HG03159 (cell line): ENCODE results near the gene SLC35G2.
"Not testable (repeated sequence)": the region's sequence is repeated elsewhere in the genome, so short reads cannot be mapped to it uniquely, and the experiment has no call there.

Source experiments
- ATAC-seq: cut with Tn5 transposase; IDR thresholded peaks from one replicate; pipeline ENCODE4 v1.9.1; 2021; ENCODE audit warnings: mild to moderate bottlenecking, moderate library complexity; ENCODE audit not compliant: unreplicated experiment

SLC35G2 gene

DNA sequence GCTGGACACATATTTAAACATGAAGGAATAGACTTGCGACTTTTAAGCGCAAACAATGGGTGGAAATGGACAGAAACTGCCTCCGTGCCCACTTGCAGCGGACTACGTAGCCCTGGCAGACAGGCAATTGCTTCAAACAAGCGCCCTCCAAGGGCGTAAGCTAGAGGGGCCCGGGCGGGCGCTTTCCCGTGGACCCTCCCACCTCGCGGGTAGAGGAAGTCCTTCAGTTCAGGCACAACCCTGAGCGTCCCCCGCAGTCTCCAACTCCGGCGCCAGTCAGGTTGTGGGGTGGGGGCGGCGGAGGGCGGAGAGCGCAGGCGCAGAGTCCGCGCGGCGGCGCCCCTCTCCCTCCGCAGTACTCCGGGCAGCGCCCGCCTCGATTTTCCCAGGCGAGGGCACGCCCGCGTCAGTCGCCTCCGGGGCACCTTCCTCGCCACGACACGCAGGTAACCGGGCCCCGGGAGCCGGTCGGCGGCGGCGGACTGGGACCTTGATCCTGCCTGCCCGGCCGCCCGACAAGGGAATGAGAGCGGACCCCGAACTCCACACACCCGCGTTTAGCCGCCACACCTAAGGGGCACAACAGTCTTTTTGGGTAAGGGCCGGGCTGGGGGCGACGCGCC is at the start of gene SLC35G2:
SLC35G2 (plus strand) TSS at position 358 of the 623 bp plus-strand sequence. CDS start 35,335 bp downstream, outside the sequence.
- peak; percentile 46 for ATAC-seq

DNA sequence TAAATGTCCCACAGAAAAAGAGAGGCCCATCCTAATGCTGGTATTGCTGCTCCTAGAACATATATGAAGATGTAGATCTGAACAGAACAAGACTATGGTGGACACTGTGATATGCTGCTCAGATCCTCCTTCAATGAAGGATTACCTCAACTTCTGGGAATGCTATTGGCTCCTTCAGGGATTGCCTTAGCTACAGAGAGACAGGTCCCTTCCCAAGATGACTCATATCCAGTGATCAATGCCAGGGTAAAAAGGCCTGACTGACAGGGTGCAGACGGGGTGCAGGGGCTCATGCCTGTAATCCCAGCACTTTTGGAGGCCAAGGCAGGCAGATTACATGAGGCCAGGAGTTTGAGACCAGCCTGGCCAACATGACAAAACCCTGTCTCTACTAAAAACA is 46.2 kb upstream of the SLC35G2 start:
- ATAC-seq = no peak

DNA sequence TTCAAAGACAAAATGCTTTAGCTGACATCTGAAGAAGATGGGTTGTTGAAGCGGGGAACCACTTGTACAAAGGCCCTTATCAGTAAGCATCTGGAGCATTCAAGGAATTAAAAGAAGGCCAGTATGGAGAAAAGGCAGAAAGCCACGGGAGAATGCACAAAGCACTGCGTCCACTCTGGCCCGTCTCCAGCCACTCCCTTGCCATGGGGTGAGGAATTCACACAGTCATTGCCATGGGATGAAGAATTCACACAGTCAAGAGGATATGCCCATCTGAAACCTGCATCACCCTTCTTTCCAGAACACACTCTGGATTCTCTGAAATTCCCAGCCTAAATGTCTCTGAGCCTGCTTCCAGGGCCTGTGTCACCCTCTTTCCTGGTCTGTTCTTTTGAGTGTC is 40.1 kb upstream of the SLC35G2 start:
- ATAC-seq = no peak

DNA sequence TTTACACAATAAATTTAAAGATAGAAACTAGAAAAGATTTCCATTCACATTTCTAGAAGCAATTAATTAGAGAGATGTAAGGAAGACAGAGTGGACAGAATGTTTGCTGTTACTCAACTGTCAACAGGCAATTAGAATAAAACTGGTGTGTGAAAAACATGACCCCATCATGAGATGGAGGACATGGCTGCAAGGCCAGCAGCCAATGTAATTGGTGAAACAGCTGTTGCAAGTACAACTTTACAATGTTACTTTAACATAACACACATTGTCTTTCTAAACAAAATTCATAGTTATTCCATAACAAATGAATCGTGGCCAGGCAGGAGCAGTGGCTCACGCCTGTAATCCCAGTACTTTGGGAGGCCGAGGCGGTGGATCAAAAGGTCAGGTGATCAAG is 38.2 kb upstream of the SLC35G2 start:
- no peak for ATAC-seq

DNA sequence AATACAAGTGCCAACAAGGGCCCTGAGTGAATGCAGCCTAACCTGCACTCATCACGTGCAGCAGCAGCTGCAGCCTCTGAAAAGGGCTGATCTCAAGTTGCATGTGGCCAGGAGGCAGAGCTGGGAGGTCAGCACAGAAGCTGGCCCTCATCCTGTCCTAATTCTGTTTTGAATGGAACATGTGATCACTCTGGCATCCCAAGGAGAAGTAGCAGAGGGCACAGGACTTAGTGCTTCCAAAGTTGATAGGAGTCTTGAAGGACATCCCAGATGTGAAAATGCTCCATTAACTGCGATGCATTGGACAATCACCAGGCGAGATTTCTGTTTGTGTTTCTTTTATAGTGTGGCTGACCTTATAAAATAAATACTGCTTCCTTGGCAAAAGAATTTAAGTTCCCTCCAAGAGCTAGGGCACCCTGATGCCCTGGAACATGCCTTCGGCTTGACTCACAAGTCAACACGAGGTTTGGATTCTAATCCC is 35.2 kb upstream of the SLC35G2 start:
- ATAC-seq = no peak

DNA sequence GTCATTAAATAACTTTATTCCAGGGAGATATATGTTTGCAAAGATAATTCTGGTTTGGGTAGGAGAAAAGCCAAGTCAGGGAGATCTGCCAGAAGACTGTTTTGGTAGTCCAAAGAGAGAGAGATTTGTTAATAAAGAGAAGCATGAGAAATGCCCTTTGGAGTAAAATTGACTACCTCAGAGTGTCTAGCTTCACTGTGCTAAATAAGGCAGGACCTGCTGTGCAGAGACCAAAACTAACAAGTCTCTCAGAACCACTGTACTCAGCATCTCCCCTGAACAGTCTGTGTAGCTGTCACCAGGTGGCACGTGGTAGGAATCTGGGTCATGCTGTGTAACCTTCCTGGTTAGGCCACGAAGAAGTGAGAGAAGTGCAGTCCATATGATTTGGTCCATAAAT is 31.6 kb upstream of the SLC35G2 start:
- ATAC-seq = peak; percentile 73

DNA sequence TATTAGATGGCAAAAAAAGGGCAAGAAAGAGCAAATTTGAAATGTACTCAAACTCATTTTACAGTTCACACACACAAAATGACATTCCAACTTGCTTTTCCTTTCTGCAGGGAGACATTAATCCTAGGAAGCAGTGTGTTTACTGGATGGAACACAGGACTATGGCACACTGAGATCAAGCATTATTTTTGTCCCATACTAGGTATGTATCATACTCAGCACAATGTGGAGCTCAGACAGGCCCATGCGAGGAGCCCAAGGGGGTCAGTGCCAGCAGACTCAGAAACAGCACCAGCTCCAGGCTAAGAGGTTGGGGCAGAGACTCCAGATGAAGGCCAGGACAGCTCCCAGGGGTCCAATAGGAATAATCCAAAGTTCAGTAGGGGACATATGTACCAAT is 30.8 kb upstream of the SLC35G2 start:
- ATAC-seq = no peak

DNA sequence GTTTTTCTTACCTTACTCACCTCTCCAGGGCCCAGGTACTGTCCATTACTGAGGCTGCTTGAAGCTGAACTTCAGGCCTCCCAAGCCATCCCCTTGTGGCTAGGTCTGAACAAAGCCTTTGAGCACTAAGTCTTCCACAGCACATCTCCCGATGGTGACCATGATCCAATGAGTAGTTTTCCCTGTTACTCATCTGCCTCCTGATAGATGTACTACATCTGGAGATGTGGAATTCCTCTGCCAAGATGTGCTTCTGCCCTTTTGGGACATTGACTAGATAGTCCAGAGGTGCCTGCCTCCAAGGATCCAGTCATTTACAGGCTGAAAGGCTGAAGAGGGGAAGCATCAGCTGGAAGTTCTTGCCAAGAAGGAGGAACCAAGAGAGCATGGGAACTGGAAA is 28.9 kb upstream of the SLC35G2 start:
- no peak for ATAC-seq

DNA sequence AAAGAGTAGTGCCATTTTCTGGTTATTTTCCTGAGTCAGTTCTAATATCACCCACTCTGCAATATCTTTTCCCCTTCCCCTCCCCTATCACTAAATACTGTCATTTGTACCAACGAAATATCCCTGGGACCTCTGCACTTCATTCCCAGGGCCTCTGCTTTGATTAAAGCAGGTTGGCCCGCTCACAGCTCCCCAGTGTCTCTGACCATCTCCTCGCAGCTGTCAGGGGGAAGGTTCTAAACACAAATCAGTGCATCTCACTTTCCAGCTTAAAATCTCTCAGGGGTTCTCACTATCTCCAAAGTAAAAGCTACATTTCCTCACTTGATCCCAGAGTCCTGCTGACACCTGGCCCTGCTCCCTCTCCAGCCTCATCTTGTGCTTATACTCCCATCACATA is 28.1 kb upstream of the SLC35G2 start:
- ATAC-seq = no peak

DNA sequence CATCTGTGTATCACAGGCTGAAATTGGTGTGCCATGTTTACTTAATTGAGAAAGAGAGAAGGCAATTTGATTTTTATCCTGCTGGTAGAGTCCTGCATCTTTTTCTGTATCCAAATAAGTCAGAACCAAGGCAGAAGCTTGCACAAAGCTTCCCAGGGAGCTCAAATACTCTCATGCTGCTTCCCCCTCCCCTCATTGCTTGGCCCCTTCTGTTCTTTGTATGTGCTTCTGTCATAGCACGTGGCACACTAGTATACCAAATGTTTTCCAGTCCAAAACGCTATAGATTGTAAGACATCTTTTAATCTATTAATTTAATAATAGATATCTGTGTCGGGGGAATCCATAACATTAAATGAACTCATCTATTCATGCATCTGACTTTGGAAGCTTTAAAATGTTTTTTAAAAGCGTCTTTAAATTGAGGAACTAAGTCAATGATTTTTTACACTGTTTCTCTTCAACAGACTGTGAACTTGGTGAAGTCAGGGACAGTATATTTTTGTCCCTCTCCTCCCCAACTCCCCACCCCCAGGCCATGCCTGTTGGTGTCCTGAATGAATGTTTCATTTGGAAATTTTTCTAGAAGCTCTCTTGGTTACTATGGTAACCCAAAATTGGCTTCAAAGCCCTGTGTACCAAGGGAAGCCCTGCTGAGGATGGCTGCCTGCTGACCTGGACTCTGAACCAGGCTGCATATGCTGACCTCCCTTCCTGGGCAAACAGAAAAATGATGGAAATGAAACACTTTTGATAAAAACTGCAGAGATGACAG is 26.2 kb upstream of the SLC35G2 start:
- no peak for ATAC-seq

DNA sequence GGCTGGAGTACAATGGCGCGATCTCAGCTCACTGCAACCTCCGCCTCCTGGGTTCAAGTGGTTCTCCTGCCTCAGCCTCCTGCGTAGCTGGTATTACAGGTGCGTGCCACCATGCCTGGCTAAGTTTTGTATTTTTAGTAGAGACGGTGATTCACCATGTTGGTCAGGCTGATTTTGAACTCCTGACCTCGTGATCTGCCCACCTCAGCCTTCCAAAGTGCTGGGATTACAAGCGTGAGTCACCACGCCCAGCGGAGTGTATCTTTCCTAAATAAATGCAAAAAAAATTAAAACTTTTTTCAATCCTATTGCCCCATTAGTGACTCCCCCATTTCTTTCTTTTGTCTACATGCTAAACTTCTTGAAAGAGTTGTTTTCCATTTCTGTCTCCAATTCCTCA is 17.8 kb upstream of the SLC35G2 start:
- not testable (repeated sequence) for ATAC-seq

DNA sequence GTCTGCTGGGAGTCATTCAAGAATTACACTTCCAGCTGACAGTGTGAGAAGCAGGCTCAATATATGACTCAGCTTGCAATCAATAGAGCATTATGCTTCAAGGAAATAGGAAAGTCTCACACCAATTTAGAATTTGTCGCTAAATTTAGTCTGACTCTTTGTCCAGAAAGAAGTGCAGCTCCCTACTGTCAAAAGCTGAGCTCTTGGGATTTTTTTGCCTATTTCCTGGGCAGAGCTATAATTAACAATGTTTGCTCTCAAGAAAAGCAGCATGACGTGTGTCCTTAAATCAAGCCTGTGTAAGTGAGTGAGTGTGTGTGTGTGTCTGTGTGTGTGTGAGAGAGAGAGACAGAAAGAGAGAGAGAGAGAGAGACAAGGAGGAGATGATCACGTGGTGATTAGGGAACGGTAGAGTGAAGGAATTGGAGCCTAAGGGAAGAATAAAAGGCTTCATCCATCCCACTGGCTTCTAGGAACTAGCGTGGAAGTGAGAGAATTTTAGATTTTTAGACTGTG is 16.4 kb upstream of the SLC35G2 start:
- no peak for ATAC-seq

DNA sequence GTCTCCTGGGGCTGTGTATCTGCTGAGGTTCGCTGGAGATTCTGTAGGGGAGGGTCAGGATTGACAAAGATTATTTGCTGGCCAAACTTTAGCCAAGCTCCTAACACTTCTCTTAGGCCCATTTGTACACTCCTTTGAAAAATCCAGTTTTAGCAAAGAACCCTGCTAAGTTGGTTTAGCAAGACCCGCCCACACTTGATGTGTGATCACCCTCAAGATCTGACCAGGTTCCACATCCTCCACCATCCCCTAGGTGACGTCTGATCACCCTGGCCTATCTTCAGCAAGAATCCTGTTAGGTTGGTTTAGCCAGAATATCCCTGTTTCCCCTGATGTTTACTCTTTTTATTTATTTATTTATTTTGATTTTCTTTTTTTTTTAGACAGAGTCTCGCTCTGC is 14.8 kb upstream of the SLC35G2 start:
- ATAC-seq = no peak

DNA sequence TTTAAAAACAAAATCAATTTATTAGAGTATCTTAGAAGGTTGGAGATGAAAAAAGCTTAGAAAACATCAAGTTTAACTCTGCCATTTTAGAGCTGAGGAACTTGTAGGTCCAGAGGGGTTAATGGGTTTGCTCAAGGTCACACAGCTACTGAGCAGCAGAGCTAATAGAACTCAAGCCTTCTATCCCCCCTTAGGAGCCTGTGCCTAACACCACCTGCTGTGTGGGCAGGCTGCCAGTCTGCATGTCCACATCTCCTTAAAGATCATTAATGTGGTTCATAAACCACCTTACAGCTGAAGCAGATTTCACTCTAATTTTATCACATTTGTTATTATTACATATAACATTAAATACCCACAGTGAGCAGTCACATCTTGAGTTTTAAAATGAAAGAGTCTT is 14.1 kb upstream of the SLC35G2 start:
- ATAC-seq = no peak

DNA sequence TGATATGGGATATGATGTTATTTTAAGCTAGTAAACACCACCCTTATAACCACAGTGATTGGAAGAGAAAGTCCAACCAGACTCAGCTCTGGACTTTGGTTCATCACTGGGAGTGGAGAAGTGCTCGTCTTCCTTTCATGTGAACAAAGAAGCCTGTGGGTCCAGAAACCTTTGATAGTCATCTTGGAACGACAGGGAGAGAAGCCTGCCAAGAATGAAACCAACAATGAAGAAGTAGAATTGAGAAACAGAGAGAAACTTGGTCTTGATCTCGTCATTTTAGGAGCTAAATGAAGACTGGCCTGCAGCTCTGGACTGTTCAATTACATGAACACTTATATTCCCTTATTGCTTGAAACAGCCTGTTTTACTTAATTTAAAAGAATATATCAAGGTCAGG is 13.1 kb upstream of the SLC35G2 start:
- ATAC-seq = no peak

DNA sequence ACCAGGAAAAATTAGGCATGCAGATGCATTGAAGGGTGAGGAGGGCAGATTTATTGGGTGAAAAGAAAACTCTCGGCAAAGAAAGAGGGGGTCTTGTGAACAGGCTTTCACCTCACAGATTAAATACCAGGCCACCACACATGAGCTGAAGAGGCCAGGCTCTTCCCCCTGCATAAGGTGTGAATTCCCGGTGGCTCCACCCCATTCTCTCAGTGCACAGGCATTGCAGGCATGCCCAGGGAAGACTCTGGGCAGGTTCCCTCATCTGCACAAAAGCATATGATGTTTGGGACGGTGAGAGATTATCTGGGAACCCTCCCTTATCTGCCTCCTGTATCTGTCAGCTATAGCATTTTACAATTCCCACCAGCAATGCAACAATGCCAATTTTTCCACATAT is 7.2 kb upstream of the SLC35G2 start:
- no peak for ATAC-seq

DNA sequence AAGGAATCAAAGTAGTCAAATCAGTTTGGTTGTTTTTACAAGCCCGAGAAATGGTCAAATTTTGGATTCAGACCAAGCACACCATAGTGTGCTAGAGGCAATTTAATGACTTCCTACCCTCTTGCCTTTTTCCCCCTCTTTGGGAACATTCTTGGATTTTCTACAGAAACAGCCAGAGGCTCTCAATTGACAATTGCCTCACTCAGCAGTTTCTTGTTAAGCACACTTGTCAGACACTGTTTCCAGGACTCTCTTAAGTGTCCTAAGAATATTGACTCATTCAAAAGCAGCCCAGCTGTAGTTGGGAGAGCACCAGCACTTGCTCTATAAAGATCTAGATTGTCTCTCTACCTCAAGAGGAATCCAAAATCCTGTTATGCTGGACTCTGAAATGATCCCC is 1.5 kb upstream of the SLC35G2 start:
- ATAC-seq = no peak

DNA sequence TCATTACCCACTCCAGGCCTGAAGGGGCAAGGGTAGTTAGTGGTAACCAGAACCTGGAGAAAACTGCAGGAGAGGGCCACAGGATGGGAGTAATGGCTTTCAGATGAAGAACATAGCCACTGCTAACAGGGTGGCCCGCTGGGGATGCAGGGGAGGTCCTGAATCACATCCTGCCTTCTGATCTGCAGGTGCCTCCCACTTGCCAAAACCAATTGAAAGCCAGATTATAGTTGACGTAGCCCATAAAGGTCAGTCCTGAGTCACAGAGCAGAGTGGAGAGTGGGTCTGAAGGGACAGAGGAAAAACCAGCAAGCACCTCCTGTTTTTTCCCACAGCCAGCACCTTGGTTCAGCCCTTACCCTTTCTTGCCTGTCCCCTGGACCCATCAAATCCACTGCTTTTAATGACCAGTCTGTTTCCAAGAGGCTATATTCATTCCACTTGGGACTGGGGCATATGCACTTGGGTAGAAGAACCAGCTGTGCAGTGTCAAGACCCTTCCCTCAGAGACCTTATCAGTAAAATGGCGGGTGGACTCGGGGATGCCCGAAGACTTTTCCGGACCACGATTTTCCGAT is 646 bp upstream of the SLC35G2 start:
- no peak for ATAC-seq

DNA sequence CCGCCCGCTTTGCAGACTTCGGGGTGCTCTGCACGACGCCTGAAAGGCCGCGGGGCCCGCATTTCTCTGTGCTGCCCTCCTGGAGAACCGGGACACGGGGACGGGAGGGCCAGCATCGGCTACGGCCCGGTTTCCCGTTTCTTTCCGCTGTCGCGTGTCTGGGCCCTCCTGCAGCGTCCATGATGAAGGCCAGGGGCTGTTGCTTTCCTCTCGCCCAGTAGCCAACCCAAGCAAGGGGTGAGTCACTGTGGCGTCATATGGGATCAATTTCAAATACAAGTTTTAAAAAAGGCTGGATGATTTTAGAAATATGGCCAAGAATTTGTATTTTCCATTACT is 435 bp downstream of the SLC35G2 start:
- peak; percentile 19 for ATAC-seq

DNA sequence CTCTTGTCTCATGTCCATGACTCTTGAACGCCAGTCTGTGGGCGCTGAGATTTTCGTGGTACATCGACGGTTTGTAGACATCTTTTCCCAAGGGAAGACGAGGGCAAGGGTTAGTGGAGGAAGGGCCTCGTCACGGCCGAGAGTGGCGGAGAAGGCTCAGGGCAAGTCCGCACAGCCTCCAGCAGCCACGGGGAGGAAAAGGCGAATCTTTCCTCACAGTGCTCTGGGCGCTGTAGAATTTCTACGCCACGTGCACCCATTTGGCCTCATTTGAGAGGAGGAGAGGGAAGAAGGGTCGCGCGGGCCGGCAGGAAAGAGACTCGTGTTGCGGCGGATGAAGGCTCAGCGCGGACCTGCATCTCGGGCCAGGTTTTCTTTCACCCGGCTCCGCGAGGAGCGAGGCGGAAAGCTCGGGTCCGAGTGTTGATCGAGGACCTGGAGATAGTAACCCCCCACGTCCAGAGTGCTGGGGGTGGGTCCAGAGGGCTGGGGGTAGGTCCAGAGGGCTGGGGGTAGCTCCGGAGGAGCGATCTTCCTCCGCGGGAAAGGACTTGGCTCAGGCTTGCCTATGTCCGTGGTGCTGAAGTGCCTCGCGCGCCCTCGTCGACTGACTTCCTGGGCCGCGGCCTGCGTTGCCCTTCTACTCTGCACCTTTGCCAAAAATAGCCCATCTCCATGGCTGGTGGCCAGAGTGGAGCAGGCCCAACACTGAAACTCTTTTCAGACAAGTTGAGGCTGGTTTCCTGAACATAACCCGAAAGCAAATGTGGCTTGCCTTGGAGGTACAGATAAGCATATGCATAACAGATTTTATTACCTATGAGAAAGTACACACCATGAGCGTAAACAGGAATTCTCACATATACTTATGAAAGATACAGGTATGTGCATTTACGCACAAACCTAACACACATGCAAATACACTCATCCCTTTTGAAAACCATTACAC is 1.1 kb downstream of the SLC35G2 start:
- no peak for ATAC-seq

DNA sequence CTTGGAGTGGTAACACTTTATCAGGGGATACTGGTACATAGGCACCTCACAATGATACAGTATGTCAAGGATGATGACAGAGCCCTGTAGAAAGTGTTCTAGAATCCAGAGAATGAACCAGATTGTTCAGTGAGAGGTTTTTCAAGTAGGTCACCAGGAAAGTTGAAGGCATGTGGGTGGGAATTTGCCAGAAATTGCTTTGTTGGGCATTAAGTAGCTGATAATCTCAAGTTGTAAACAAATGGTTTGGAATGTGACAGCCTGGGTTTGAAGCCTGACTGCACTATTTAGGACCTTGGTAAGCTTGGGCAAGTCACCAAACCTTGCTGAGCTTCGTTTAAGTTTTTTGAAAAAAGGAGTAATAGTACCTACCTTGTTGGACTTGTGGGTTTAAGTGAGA is 12.5 kb downstream of the SLC35G2 start:
- no peak for ATAC-seq
